Prostate gland (tissue), 2 donors: ENCODE results near the gene SCNN1A.

Source experiments
- POLR2A ChIP-seq: fragments of 450-650 bp; IDR thresholded peaks from one replicate; pipeline ENCODE4 v1.6.1; 2016; ENCODE audit warnings: antibody characterized with exemption, mild to moderate bottlenecking
- POLR2AphosphoS5 ChIP-seq: sonication (generic); formaldehyde crosslinking; IDR thresholded peaks from one replicate; pipeline ENCODE4 v1.6.1; 2017; ENCODE audit warnings: antibody characterized with exemption
- TF ChIP-seq, protein P1 (sequence below), 4 experiments: fragments of 200-600 bp in 2 of 4; fragments of 450-650 bp in 2 of 4; sonication (generic) in 2 of 4; IDR thresholded peaks; 1 replicate in 3 of 4; 2 replicates in 1 of 4; pipeline ENCODE4 v1.5.1; 2016 to 2019; ENCODE audit warnings: antibody characterized with exemption in 4 of 4, mild to moderate bottlenecking in 2 of 4, moderate library complexity in 2 of 4

DNA sequence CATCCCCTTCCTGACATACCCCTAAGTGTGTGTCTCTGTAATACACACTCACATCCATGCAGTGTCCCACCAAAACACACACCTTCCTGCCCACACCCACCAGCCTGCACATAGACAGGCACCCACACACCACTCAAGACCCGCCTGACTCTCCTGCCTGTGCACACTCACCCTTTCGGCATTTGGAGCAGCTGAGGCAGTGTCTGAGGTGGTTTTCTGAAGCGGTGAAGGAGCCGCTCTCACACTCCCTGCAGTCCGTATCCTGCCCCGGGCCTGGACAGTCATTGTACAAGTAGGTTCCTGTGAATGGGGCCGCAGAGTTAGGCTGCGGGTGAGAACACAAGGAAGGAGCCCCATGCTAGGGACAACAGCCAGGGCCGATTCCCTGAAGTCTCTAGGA is 41.8 kb downstream of the SCNN1A start:
- TF ChIP-seq, protein P1, sequence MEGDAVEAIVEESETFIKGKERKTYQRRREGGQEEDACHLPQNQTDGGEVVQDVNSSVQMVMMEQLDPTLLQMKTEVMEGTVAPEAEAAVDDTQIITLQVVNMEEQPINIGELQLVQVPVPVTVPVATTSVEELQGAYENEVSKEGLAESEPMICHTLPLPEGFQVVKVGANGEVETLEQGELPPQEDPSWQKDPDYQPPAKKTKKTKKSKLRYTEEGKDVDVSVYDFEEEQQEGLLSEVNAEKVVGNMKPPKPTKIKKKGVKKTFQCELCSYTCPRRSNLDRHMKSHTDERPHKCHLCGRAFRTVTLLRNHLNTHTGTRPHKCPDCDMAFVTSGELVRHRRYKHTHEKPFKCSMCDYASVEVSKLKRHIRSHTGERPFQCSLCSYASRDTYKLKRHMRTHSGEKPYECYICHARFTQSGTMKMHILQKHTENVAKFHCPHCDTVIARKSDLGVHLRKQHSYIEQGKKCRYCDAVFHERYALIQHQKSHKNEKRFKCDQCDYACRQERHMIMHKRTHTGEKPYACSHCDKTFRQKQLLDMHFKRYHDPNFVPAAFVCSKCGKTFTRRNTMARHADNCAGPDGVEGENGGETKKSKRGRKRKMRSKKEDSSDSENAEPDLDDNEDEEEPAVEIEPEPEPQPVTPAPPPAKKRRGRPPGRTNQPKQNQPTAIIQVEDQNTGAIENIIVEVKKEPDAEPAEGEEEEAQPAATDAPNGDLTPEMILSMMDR (IDR thresholded peaks at IDR 0.05), result no peak
- TF ChIP-seq POLR2A (no peak), POLR2AphosphoS5 (no peak)
